Hematopoietic multipotent progenitor cell treated with erythropoietin and hydrocortisone succinate and interleukin-3 and kit ligand, for 4 days (in vitro differentiated cells): Measurements from ENCODE around the gene STIL.

Experiments used
- DNase-seq: peaks from one replicate; pipeline ENCODE4 v3.0.0-alpha.2; 2015

The STIL gene

DNA sequence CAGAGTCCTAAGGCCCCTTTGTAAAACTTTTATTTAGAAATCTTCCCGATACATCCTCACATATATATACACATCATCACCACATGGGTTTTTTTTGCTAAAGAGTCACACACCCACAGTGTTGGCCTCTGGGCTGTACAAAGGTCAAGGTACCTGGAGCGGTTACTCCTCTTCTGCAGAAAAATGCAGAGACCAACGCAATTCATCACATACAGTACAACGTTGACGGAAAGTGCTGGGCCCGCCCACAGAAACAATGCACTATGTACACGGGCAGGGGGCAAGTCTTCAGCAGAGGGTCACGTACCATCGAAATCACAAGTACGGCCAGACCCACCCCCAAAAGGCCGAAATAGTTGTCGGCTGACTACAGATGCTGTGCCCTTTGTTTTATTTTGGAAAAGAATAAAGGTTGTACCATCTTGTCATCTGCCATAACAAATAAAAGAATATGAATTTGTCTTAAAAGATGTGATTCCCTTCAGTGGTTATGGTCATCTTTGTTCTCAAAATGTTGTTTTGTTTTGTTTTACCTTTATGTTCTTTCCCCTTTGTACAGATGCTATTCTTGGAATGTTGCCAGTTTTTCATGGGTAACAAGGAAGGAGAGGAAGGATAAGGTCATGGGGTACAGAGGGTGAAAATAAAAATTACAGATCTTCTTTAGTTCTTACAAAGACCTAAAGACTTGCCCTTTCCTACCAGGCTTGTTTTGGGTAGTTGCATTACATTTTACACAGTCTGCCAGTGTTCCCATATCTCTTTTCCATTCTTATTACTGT, 97.5 kb downstream of the STIL start:
- DNase-seq, result no peak

DNA sequence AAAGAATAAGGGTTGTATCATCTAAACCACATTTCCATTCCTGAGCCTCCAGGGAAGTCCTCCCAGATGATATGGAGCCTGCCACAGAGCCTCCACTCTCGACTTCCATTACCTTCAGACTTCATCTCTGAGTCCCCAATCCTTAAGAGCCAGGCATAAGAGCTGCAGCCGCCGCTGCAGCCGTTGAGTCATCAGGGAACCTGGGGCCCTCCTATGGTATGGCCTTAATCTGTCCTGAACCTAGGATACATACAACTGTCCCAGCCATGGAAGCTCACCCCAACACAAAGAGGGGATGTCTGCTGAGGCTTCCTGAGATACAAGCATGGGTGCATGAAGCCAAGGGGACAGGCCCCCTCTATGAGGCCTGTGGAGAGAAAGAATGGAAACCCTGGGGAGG, 98.2 kb downstream of the STIL start:
- DNase-seq, result no peak

DNA sequence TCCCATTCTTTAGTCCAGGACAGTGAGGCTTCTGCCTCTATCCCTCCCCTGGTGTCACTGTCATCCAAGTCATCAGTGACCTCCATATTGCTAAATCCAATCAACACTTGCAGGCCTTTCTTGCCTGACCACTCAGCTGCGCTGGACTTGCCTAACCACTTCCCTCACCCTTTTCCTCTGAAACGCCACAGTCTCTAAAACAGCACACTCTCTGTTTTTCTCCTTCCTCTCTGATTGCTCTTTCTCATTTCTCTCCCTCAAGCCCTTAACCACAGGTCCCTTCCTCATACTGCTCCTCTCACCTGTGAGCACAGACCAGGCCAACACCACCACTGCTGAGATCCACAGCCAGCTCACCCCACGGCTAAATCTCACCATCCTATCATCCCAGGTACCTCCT, 99.4 kb downstream of the STIL start:
- peak; percentile 58 for DNase-seq

DNA sequence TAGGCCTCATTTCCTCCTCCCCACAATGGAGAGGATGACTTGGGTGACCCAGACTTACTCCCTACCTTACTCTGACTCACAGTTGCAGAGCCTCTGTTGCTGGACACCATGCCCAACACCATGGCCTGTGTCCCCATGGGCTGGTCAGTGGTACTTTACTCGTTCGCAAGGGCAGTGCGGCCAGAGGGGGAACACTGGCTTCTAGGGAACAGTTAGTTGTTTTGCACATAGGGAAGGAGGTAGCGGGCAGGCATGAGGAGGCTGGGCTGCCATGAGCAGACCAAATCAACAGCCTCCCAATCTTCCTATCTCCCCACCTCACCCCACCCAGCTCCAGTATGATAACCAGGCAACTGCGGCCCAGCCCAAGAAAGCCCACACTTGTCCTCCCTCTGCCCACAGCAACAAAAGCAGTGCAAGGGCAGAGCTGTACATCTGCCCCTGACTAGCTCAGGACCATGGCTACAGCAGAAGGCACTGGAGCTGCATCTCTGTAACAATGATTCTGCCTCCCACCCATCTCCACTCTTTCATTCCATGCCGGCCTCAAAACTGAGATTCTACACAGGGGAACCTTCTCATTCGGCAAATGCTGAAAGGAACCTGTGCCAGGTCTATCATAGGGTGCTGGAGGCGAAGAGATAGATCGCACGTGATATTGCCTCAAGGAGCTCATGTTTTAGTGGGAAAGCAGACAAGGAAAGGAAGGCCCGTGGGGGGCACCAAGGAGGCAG, 100.5 kb downstream of the STIL start:
- peak; percentile 95 for DNase-seq

DNA sequence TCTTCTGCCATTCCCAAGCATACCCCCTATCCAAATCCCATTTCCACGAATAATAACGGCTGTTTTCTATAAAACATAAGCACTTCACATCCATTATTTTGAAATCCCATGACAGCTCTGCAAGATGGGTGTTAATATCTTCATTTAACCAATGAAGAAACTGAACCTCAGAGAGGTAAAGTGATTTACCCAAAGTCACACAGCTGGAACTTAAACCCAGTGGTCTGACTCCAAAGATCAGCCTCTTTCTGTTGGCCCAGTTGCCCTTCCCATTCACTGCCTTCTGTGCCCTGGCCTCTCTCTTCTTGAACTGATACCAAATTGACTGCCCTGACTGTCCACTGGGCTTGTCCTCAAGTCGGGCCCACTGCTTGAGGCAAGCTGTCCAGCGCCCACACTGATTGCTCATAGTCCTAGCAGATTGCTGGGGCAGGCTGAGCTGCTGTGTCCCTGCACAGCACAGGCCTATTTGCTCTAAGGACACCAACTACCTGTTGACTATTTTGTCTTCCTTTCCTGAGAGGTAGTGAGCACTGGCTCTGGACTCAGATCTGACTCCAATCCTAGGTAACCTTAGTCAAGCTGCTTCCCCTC, 101.2 kb downstream of the STIL start:
- no peak for DNase-seq

DNA sequence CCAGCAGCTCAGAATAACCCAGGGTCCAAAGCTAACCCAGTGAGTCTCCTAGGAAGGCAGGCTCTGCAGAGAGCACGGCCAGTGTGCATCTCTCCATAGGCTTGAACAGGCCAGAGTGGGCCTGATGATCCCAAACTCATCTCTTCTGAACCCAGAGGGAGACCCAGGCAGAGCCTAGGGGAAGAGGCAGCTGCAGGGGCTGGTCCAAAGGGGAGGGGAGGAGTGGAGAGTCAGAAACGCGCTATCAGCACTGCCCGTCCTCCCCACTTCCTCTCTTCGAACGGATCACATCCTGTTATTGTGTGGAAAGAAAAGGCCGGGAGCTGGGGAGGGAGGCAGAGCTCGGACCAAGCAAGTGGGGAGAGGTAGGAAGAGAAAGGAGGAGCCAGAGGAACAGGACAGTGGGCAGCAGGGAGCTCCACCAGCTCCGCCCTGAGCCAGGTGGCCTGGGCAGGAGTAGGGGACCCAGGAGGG, 102.1 kb downstream of the STIL start:
- peak; percentile 92 for DNase-seq

DNA sequence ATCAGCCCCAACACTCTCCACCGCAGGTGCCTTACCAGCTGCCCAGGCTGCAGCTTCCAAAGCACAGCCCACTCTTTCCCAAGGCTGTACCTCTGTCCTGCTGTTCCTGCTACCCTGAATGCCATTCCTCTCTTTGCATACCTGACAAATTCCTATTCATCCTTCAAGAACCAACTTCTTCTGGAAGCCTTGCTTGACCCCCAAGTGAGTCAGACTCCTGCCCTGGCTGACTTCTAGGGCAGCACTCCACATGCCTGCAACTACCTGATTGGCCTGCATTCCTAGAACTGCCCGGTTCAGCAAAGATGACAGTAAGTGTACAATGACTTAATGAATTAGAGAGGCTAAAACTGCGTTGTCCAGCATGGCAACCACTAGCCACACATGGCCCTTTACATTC, 103.3 kb downstream of the STIL start:
- no peak for DNase-seq

DNA sequence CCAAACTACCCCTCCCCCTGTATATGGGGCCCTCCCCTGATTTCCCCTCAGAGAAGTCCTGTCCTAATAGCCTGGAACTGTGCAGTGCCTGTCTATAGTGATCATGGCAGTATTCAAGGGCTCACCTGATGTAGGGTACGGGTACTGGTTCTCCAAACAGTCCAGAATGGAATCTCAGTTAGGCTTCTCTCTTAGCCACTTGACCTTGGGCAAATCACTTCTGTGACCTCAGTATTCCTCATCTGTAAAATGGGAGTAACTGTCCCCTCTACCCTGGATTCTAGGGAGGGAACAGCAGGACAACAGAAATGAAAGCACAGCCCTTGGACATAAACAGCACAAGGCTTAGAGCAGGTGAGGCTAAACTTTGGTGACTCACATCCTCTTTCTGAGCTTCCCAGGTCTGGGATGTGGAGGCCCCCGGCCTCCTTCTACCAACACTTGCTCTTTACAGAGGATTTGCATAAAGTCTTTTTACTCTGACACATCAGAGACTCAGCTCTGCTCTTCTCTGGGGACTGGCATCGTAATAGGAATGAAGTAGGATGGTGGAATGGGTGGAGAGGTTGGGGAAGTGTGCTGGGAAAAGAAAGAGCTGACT, 104.1 kb downstream of the STIL start:
- DNase-seq, result no peak

DNA sequence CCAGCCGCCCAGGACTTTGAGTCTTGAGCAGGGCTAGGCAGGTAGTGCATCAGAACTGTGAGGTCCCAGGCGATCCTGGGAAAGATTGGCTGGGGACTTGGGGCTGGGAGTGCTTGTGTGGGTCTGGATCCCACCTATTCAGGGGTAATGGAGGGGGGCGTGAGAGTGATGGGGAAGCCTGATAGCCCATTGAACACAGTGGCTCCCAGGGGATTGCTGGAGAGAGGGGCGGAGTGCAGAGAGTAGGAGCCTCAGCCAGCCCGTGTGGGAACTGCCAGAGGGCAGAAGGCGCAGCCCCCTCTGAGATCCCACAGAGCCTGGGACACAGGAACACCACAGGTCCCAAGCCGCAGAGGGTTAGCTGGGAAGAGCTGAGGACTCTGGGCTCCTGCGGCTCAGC, 104.9 kb downstream of the STIL start:
- no peak for DNase-seq

DNA sequence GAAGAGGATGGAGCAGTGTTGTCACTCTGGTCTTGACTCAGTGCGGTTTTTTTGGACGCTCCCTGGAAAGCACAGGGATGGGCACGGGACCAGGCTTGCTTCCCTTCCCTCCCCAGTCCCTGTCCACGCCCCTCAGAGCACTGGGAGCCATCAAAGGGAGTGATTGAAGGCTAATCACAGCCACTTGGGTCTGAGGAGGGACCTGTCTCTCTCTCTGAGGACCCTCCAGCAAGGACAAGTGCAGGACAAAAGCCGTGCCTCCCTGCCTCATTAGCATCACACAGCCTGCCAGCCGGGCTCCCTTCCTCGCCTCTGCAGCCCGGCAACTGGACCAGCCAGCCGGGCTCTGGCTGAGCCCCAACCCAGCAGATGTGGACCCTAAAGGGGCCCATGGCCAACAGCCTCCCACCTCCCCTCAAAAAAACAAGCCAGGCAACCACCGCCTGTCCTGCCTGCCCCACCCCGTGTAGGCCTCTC, 105.5 kb downstream of the STIL start:
- no peak for DNase-seq

DNA sequence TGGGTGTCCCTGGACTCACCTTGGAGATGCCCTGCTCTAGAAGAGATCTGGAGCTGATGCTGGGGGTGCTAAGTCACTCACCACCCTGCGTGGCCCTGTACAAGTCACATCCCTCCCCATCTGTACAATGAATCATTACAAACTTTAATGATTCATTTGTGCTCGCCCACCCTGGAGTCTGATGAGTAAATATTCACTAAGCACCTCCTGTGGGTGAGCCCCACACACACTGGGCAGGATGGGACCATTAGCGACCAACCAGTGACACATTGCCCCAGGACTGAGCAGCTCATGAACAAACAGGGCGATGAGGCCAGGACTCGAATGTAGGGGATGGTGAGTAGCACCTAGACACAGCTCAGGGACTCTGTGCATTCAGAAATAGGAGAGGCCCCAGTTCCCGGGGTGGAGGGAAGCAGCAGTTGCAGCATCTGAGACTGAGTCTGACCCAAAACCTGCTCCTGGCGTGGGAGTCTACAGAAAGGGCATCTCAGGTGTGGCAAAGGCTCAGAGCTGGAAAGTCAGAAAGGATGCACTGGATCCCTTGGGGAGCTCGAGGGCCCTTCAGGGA, 106.1 kb downstream of the STIL start:
- DNase-seq, result no peak

DNA sequence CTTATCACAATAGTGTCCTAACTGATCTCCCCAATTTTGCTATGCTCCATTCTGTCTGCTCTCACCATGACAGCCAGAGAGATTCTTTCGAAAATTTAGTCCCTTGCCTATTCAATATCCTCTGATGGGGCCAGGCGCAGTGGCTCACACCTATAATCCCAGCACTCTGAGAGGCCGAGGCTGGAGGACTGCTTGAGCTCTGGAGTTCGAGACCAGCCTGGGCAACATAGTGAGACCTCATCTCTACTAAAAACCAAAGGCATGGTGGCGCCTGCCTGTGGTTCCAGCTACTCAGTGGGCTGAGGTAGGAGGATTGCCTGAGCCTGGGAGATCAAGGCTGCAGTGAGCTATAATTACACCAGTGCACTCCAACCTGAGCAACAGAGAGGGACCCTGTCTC, 108.0 kb downstream of the STIL start:
- no peak for DNase-seq

DNA sequence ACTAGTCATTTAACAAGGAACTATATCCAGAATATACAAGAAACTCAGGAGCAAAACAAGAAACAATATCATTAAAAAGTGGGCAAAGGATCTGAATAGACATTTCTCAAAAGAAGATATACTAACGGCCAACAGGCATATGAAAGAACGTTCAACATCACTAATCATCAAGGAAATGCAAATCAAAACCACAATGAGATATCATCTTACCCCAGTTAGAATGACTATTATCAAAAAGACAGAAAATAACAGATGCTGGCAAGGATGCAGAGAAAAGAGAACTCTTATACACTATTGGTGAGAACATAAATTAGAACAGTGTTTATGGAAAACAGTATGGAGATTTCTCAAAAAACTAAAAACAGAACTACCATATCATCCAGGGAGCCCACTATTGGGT, 110.4 kb downstream of the STIL start:
- peak; percentile 58 for DNase-seq

DNA sequence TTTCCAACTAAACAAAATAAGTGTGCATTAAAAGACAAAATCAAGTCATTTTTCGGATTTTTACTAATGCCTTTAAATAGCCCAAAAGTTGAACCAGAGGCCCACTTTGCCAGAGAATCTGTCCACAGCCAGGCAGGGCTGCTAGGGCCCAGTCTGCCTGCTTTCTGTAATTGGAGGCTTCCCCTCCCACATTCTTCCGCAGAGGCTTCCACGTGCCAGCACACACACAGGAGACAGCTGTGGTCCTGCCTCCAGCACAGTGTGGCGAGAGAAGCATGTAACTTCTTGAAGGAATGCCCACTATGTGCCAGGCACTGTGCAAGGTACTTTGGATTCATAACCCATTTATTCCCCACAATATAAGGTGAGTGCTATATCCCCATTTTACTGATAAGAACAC, 112.8 kb downstream of the STIL start:
- DNase-seq, result peak; percentile 53
